HG03565 (cell line): ENCODE data around the gene EPHB1.
"Not testable (repeated sequence)": the region's sequence is repeated elsewhere in the genome, so short reads cannot be mapped to it uniquely, and the experiment has no call there.

Experiments
- ATAC-seq: cut with Tn5 transposase; IDR thresholded peaks from one replicate; pipeline ENCODE4 v1.9.1; 2021; ENCODE audit warnings: mild to moderate bottlenecking, moderate library complexity; ENCODE audit not compliant: unreplicated experiment

EPHB1 gene

DNA sequence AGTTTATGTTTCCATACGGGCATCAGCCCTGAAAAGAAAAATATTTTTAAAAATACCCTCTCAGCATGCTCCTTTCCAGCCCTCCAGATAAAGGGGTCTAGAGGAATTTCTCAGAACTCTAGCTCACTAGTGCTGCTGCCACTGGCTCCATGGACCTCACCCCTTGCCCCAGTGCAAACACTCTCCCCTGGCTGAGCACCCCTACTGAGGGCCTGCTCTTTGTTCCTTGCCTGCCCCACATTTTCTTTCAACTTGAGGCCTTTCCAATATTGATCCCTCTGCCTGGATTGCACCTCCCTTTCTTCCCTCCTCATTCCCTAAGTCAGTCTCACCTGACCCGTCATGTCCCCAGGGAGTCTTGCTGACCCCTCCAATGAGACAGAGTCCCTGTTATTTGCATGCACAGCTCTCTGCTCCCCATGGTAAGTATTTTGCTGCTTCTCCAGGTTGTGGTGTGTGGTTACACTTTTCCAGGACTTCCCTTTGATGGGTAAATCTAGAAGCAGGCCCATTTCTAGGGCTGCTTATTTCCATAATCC lies 196.5 kb downstream of the EPHB1 start:
- ATAC-seq, result no peak

DNA sequence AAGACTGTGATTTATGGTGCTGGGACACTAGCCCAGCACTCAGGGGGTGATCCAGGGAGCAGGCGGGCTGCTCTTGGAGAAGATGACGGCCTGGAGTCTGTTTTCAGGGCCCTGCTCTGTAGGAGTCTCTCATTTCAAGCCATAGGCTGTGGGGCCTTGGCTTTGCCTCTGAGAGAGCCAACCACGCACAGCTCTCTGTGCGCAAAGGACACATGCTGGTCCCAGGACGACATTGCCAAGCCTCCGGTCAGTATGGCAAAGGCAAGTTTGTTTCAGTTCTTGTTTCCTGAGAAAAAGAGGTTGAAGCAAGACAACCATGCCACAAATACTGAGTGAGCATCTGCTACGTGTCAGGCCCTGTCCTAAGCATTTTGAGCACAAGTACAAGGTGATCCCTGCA lies 197.1 kb downstream of the EPHB1 start:
- ATAC-seq, result no peak

DNA sequence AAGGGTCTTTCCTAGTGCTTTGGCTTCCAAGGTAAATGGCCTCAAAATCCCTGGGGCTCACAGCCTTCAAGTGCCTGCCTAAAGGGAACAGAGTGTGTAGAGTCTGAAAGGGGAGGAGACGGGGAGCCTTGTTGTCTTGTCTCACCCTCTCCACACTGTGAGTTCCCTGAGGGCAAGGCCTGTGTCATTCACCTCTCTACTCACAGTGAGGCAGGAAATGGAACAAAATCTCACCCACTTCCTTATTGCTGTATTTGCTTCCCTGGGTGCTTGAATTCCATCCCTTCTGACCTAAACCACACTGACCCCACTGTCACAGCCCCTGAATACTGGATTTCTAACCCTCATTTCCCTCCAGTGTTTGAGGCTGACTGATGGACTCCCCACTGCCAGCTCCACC lies 197.5 kb downstream of the EPHB1 start:
- no peak for ATAC-seq

DNA sequence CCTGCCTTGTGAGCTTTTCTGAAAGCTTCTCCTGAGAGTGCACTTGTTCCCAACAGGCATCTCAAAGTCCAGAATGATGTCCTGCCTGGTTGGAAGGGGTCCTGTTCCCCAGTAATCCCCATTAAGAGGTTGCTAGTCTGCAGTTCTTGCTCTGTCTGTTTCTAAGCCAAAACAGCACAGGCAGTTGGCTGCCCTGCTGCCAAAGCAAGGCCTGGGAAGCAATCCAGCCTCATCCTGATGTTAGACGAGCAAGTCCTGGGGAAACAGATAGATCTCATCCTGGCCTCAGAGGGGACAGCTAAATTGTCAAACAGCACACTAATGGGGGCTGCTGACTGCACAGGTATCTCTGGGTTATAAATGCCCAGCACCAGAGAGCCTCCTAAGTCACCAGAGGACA lies 198.0 kb downstream of the EPHB1 start:
- no peak for ATAC-seq

DNA sequence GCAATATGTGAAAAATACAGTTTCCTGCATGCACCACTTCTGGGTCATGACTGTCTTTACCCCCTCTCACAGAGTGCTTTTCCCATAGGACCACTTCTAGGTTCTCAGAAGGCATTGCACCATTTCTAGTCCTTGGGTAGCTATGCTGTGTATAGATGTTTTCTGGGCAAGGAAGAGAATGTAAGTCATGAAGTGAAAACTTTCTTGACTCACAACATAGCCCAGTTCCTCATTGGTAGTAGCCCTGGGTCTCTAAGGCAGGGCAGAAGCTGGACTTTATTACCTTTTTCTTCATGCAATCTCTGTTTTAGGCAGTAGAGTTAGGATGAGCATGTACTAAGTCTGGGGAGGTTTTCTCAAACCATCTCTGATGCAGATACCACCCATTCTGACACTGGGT lies 203.1 kb downstream of the EPHB1 start:
- ATAC-seq, result no peak

DNA sequence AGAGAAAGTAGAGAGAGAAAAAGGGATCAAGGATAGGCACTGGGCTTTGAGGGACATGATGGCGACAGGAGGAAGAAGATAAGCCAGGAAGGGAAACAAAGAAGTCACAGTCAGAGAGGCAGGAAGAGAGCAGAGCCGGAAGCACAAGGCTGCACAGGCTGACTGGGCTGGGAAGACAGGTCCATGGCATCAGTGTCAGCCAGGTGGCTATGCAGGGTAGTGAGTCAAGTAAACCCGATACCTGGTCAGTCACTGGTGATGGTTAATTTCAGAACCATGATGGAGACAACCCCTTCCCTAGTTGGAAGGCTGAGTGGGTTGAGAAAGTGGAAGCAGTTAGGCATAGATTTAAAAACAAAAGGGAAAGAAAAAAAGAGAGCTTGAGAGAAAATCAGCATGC lies 203.8 kb downstream of the EPHB1 start:
- ATAC-seq, result no peak

DNA sequence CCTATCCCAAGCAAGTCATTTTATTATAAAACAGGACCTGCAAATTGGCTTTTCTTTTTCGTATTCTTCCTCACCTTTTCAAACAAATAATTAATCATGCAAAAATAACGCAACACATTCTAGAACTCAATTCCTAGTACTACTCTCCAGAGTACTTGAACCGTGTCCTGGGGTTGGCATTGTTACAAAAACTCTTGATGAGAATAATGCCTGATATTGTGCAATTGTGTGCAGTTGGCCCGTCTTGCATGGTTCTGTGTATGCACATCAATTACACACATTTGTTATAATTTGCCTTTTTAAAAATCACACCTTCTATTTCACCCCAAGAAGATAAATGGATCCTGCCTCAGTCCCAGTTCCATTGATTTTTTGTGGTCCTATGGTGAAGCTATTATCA lies 205.4 kb downstream of the EPHB1 start:
- ATAC-seq, result no peak

DNA sequence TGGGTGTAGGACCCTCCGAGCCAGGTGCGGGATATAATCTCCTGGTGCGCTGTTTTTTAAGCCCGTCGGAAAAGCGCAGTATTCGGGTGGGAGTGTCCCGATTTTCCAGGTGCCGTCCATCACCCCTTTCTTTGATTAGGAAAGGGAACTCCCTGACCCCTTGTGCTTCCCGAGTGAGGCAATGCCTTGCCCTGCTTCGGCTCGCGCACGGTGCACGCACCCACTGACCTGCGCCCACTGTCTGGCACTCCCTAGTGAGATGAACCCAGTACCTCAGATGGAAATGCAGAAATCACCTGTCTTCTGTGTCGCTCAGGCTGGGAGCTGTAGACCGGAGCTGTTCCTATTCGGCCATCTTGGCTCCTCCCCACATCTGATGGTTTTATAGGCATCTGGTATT lies 210.6 kb downstream of the EPHB1 start:
- ATAC-seq, result not testable (repeated sequence)

DNA sequence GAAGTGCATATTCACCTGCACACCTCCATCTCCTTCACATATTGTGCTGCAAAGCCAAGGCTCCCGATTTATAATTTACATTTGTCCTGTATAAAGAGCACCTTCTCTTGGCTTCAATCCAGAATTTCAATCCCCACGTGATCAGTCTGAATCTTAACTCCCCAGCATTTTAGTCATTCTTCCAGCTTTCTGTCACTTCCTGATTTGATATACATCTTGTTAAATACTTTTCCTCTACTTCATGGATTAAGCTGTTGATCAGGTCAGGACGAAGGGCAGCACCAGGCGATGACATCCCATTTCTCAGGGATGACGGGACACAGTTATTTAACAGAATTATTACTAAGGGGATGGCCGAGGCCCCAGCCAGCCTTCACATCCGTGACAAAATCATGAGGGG lies 212.5 kb downstream of the EPHB1 start:
- ATAC-seq, result no peak

DNA sequence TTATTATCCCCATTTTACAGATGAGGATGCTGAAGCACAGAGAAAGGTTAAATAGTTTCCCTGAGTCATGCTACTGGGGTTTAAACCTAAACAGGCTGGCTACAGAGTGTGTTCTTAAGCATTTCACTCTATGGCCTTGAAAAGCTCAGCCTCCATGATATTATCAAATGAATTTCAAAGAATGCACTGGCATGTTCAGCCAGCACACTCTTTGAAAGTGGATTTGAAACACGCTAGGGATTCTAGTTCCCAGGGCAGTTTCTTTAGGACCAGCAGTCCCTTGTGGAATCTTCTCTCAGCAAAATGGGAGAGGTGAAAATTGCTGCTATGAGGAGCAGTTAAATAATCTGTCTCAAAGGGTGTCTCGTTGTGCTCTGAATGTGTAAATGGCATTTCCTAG lies 213.3 kb downstream of the EPHB1 start:
- no peak for ATAC-seq

DNA sequence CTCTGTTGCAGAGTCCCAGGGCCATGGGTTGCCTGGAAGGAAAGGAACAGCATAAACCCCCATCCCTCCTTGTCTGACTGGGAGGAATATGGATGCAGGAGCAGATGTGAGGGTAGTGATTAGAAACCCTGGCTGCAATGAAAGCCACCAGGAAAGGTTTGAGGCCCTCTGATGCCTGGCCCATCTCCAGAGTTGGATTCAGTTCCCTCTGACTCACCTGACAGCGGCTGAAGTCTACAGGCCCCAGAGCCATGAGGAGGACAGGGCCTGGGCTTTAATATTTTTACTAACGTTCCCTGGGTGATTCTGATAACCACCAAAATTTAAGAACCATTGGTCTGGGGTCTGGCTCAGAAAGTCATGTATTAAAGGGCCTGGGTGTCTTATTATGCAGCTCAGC lies 214.0 kb downstream of the EPHB1 start:
- no peak for ATAC-seq

DNA sequence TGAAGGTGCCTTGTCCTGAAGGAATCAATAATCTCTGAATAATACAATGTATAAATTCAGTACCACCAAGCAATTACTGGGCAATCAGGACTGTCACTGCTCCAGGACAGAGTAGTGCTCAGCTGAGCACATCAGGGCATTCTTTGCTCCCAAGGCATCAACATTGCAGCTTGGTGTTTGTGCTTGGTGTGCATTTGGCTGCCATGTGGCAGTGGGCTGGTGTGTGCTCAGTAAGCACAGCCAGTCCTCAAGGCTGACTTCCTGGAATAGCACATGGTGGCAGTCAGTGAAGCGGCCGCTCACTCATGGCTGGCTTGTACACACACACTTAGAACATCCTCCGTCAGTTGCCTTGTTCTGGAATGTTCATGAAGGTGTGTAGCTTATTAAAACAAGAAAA lies 217.0 kb downstream of the EPHB1 start:
- ATAC-seq, result no peak

DNA sequence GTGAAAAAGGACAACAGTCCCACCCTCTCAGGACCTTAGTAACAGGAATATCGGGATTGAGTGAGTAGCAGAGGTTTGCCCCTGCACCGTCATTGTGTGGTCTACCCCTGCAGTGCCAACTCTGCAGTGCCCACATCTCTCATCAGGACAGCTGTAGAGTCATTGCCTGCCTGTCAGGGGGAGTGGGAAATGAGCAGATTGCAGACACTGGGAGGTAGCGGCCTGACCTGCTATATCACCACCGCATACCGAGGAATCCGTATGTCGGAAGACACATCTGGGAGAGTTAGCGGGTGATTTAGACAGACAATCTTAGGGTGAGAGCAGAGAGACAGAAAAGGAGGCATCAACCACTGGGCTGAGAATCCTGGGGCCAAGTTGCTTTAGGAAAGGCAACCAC lies 218.1 kb downstream of the EPHB1 start:
- ATAC-seq, result no peak

DNA sequence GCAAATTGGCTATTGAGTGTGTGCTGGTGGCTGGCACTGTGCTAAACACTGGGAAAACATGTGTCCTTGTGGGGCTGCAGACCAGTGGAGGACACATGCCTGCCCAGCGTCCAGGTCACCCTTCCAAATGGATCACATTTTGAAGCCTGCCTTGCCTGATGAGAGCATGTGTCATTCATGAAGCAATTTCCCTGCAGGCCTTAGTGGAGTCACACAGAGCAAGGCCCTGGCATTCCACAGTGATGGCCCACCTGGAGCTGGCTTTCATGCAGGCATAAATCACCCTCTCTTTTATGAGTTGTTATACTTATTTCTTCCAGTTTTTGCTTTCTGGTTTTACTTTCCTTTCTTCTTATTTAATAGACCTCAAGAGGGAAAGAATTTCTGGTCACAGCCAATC lies 219.5 kb downstream of the EPHB1 start:
- ATAC-seq, result no peak

DNA sequence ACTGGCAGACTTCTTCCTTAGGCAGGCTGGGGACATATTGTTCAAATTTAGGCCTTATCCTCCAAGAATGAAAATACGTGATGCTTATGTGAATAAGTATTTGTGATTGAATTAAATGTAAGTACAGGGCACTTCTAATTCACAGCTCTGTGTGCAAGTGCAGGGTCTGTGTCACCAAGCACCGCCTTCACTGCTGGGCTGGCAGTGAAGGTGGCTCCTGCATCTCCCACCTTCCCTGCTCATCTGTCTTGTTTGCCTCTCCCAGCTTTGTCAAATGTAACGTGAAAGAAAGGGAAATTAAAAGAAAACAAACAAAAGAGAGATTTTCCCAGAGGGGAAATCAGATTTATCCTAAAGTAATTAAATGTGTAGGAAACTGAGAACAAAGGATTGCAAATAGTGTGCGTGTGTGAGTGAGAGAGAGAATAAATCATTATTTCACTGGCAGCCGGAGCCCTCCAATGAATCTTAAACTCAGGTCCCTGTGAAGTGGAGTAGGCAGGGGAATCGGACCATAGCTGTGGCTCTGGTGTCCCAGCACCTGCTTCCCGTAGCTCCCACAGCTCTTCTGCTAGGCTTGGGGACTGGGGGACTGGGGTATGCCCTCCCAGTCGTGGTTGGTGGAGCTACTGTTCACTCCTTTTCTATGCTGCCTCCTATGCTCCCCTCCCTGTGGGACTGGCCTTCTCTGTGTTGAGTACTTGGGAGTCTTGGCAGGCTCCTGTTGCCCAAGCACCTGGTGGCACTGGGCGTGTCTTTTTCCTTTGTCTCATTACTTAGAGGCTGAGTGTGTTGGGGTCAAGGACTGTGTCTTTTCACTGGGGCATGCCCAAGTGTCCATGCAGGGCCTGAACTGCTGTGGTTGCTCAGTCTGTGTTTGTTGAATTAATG lies 222.2 kb downstream of the EPHB1 start:
- no peak for ATAC-seq

DNA sequence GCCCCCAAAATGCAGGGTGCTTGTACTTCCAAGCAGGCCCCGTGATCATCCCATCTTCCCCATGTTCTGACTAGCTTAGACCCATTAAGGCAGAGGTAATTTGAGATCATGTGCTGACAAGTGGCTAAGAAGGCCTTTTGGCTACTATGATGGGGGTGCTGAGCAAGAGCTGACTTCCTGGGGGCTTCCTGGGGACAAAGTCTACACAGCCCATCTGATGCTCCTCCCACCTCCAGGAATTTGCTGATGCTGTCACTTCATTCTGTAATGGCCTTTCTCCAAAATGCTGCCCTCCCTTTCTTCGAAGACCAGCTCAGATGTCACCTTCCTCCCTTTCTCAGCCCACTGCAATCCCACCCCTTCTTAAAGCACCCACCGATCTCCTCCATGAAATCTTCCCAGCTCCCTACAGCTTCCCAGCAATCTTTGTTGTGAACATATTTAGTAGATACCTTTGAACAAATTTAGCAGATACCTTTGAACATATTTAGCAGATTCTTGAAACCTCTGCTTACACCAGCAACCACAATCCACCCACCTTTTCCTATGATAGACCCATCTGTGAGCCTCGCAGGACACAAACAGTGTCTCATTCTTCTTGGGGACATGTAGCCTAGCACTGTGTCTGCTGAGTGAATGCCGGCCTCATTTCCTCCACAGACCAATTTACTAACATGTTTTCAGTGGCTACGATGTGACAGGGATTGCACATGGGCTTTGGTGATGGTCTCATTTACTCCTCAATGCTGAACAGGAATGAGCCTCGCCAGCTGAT lies 223.3 kb downstream of the EPHB1 start:
- ATAC-seq, result peak; percentile 92

DNA sequence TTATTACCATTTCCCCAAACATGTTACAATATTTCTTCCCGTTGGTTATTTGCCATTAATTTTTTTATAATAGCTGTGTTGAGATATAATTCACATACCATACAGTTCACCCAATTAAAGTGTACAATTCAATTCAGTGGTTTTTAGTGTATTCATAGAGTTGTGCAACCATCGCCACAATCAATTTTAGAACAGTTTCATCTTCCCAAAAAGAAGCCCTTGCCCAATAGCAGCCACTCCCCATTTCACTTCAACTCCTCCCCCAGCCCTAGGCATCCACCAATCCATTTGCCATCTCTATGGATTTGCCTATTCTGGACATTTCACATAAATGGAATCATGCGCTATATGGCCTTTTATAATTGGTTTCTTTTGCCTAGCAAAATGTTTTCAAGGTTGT lies 225.1 kb downstream of the EPHB1 start:
- ATAC-seq, result no peak

DNA sequence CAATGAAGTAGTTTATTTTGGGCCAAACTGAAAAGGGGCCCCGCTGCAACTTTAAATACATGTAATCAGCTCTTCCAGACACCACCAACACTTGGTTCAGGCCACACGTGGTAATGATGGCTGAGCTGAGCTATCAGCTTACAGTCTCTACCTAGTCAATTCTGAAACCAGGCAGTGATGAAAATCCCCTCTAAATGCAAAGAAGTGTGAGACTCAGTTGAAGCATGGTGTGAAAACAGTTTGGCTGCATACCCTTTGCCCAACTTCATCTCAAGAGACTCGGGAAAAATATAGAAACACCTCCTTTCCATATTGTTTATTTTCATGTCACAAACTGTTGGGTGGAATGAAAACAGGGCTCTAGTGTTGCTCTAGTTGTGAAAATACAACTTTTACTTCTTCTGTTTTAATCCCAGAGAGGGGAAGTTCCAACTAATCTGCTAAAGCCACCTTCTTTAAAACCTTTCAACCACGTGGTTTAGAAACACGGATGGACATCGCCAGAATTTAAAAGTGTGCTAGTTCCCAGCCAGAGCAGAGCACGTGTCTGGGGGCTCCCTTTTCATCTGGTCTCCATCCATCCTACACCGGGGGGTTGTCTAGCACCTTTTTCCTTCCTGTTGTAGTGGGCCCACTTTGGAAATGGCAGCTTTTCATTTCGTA lies 229.1 kb downstream of the EPHB1 start:
- peak; percentile 67 for ATAC-seq

DNA sequence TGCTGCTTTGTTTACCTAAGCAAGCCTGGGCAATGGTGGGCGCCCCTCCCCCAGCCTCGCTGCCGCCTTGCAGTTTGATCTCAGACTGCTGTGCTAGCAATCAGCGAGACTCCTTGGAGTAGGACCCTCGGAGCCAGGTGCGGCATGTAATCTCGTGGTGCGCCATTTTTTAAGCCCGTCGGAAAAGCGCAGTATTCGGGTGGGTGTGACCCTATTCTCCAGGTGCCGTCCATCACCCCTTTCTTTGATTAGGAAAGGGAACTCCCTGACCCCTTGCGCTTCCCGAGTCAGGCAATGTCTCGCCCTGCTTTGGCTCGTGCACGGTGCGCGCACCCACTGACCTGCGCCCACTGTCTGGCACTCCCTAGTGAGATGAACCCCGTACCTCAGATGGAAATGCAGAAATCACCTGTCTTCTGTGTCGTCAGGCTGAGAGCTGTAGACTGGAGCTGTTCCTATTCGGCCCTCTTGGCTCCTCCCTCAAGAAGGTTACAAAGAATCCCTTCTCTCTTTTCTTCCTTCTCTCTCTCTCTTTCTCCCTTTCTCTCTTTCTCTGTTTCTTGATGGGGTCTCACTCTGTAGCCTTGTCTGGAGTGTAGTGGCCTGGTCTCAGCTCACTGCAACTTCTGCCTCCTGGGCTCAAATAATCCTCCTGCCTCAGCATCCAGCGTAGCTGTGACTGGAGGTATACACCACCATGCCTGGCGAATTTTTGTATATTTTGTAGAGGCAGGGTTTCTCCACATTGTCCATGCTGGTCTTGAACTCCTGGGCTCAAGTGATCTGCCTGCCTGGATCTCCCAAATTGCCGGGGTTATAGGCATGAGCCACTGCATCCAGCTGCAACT lies 235.9 kb downstream of the EPHB1 start:
- ATAC-seq, result not testable (repeated sequence)

DNA sequence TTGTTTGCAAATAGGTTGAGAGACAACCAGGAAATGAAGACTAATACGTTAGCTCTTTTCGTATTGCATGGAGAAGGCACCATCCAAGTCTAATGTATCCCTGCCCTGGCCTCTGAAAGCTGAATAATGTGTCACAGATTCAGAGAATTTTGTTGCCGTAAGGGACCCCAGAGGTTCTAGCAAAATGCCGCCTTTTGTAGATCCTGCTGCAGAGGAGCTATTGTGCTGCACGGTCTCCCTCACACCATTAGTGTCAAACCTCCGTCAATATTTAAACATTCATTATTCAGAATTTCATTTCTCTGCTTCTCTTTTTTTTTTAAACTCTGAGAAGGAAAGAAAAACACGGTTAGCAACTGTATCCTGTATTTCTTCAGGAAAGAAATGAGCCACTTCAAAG lies 238.7 kb downstream of the EPHB1 start:
- ATAC-seq, result no peak
